ENCODE measurements around the gene PDSS2. TPM values are rescaled to one million over a fixed set of nuclear protein-coding genes. Genes with fewer than 3 reads are reported as not detected.
A peak's percentile ranks its signal among the peaks of the same experiment; 100 is the strongest.
"Not testable (repeated sequence)": the region's sequence is repeated elsewhere in the genome, so short reads cannot be mapped to it uniquely, and the experiment has no call there.

Gene PDSS2
- total RNA-seq, 1 donor from 2014 or later, result 16.8 TPM

DNA sequence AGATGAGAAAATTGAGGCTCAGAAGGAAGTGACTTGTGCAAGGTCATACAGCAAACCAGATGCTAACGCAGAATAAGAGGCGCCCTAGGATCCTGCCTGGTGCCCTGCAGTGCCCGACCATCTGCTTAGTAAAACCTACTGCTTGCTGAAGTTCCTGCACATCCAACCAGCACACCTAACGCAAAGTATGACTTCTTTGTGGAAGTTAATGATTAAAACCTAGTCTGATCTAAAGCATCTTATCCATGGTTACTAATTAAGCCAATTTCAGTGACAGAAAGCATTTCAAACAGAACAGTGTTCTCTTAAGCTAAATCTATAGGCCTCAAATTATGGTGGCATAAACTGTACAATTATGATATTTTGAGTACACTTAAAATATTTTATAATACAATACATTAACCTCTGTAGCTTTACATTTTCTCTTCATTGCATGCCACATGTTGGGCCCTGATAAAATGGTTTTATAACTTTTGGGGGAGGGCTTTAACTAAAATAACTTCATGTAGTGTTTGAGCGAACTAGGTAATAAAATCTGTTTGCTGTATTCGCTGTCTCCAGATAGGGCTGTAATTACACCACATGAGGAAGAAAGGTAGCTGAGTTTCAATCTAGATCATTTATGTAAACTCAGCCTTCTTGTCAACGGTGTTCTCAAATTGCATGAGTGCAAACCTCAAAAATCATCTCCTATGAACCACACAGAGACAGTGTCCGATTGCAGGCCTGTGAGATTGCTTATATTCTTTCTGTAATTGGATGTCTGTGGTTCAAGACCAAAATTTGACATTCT lies 306.5 kb downstream of the PDSS2 start:
- intact Hi-C loops (cut with DNase I), result no loop called here
- no peak for DNase-seq (ENCODE audit: low spot score)

DNA sequence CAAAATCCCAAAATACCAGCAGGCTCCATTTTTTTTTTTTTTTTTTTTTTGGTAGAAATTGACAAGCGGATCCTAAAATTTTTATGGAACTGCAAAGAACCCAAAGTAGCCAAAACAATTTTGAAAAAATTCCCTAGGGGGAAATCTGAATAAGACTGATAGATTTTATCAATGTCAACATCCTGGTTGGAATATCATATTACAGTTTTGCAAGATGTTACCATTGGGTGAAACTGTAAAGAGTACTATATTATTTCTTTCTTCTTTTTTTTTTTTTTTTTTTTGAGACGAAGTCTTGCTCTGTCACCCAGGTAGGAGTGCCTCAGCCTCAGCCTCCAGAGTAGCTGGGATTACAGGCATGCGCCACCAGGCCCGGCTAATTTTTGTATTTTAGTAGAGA lies 314.7 kb downstream of the PDSS2 start:
- intact Hi-C loops (cut with DNase I), result no loop called here
- no peak for DNase-seq (ENCODE audit: low spot score)

DNA sequence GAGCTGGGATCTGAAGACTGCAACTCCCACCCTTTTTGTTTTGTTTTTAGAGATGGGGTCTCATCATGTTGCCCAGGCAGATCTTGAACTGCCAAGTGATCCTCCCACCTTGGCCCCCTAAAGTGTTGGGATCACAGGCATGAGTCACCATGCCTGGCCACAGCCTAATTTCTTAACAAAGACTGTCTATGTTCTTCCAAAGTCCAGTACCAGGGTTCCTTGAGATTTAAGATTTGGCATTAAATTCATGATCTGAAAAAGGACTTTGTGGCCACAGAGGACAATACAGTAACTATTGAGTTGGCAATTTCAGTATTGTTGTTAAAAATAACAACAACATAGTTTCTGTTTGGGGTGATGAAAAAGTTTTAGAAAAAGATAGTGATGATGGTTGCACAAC lies 315.4 kb downstream of the PDSS2 start:
- DNase-seq (ENCODE audit: low spot score), result no peak
- intact Hi-C loops (cut with DNase I), result no loop called here

DNA sequence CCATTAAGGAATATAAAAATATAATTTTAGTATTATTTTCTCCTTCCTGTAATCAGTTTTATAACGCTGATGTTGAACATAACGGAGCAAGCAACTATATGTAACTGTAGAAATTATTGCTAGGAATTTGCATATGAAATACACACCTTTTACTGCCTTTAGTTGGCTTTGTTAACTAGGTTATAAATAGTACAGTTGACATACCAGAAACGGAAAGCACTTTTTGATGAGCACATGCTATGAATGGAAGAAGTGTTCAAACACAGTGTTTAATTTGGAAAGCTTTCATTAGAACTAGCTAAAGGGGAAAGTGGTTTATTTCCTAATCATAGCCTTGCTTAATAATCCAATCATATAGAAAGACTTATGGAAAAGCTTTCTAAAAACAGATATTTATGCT lies 318.8 kb downstream of the PDSS2 start:
- intact Hi-C loops (cut with DNase I), result no loop called here
- no peak for DNase-seq (ENCODE audit: low spot score)

DNA sequence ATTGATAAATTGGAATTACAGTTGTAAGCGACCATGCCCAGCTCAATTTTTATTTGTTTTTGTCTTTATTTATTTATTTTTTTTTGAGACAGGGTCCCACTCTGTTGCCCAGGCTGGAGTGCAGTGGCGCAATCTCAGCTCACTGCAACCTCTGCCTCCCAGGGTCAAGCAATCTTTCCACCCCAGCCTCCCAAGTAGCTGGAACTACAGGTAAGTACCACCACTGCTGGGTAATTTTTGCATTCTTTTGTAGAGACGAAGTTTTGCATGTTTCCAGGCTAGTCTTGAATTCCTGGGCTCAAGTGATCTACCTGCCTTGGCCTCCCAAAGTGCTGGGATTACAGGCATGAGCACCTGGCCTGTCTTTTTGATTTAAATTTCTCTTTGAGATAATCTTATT lies 323.0 kb downstream of the PDSS2 start:
- DNase-seq (ENCODE audit: low spot score); intact Hi-C loops (cut with DNase I): not testable (repeated sequence)

DNA sequence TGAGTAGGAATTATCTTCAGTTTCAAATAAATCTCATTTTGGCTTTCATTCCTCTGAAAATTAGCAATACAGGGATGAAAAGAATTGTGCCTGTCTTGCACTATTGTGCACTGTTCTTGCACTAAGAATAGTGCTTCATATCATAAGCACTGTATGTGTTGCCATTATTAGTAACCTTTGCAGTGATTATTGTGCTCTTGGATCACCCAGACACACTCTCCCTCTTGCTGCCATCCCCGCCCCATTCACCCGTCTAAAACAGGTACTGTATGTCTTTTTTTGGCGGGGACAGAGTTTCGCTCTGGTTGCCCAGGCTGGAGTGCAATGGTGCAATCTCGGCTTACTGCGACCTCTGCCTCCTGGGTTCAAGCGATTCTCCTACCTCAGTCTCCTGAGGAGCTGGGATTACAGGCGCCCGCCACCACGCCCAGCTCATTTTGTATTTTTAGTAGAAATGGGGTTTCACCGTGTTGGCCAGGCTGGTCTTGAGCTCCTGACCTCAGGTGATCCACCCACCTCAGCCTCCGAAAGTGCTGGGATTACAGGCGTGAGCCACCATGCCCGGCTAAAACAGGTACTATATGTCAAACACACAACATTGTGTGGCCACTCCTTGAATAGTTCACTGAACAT lies 324.2 kb downstream of the PDSS2 start:
- DNase-seq (ENCODE audit: low spot score); intact Hi-C loops (cut with DNase I): not testable (repeated sequence)

DNA sequence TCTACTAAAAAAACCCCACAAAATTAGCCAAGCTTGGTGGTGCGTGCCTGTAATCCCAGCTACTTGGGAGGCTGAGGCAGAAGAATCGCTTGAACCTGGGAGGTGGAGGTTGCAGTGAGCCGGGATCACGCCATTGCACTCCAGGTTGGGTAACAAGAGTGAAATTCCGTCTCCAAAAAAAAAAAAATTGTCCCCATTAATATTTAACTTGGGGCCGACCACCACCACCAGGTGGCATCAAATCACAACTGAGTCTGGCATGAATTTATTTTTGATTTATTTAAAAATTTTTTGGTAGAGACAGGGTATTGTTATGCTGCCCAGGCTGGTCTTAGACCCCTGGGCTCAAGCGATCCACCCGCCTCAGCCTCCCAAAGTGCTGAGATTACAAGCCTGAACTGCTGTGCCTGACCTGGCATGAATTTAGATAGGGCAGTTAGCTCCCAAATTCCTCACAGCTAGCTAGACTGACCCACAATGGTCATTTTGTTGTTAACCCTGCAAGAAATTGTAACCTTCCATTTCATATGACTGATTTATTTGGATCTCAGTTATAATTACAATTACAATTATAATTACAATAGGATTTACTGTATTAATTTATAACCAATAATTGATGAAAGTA lies 326.9 kb downstream of the PDSS2 start:
- intact Hi-C loops (cut with DNase I), result no loop called here
- peak; percentile 43 for DNase-seq (ENCODE audit: low spot score)

DNA sequence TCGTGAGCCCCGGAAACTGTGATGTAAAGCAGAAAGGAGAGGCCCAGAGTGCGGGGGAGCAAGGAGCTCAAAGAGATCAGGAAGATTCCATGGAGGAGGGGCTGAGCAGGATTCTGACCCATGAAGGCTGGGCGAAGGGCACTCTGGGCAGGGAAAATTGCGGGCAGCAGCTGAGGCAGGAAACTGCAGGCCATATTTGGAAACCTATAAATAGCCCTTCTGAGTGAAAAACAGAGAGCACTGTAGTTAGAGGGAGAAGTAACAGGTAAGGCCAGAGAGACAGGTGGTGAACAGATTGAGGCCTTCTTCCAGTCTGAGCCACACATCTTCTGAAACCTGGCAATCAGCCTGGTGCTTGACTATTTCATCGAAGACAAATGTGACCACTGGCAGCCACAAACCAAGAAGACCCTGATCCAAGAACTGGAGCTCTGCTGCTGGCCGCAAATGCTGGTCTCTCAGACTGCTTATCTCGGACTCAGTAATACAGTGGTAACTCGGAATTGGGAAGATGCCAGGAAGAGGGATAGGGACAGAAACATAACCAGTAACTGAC lies 329.9 kb downstream of the PDSS2 start:
- intact Hi-C loops (cut with DNase I), result no loop called here
- peak; percentile 62 for DNase-seq (ENCODE audit: low spot score)

DNA sequence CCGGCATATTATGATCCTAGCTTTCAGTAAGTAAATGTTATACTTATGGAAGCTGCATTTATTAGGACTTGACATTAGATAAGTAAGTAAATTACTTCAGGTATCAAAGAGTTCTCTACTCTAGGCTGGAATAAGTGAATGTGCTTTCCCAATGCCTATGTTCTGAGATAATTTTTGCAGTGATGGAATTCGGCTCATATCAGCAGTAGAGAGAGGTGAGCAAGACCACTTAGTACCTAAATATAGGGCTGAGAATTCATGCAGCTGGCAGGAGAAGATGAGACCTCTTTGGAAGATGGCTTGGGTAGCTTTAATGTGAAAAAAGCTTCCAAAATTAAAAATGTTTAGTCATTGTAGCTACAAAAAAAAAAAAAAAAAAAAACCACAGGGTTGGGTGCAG lies 330.8 kb downstream of the PDSS2 start:
- intact Hi-C loops (cut with DNase I), result no loop called here
- no peak for DNase-seq (ENCODE audit: low spot score)

DNA sequence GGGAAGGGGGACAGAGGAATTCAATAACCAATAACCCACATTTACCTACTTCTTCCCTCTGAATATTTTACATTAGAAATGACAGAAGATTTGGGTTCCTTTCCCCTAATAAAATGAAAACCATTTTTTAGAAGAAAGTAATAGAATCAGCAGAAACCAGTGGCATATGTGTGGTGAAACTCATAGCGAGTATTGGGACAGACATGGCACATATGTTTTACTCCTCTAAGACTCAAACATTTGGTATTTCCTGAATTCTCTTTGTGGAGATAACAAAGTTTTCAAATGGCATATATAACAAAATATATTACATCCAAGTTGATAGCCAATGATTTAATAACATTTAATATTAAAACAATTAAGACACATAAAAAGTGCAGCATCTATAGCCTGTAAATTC lies 331.2 kb downstream of the PDSS2 start:
- intact Hi-C loops (cut with DNase I), result no loop called here
- no peak for DNase-seq (ENCODE audit: low spot score)

DNA sequence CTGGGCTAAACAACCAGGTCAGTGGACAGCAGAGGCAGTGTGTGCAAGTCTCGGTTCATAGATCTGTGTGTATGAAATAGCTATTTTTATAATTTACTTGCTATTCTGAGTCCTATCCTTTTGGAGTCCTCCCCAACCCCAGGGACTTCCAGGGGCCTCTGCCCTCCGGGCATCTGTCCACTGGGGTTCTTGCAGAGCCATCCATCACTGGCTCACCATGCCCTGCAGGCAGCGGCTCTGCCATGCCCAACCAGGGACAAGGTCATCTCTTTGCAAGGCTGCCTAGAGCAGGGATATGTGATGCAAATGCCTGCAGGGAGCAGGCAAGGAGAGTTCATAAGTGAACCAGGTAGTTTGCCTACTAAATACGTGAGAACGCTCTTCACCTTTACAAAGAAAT lies 333.6 kb downstream of the PDSS2 start:
- intact Hi-C loops (cut with DNase I), result no loop called here
- peak; percentile 62 for DNase-seq (ENCODE audit: low spot score)

DNA sequence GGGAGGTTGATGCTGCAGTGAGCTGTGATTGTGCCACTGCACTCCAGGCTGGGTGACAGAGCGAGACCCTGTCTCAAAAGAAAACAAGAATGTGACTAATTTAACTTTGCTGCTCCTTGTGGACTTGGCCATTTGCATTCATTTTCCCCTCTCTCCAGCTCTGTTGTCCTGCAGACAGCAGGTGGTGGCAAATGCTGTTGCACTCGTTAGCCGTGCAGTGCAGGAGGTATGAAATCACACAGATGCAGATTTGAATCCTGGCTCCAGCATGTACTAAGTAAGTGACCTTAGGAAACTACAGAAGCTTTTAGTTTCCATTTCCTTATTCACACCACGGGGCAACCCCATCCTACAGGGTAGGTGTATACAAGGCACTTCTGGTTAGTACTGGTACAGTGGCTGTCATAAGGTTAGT lies 334.4 kb downstream of the PDSS2 start:
- intact Hi-C loops (cut with DNase I), result no loop called here
- peak; percentile 14 for DNase-seq (ENCODE audit: low spot score)

DNA sequence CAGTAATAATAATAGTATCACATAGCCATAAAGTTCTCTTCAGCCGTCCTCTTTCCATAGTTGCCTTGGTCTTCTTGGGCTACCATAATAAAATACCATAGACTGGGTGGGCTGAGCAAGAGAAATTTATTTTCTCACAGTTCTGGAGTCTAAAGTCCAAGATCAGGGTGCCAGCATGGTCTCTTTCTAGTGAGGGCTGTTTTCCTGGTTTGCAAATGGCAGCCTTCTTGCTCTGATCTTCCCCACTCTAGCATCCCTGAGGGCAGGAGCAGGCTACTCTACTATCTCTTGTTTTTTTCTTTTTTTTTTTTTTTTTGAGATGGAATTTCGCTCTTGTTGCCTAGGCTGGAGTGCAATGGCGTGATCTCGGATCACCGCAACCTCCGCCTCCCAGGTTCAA lies 335.9 kb downstream of the PDSS2 start:
- intact Hi-C loops (cut with DNase I), result no loop called here
- DNase-seq (ENCODE audit: low spot score), result peak; percentile 7

DNA sequence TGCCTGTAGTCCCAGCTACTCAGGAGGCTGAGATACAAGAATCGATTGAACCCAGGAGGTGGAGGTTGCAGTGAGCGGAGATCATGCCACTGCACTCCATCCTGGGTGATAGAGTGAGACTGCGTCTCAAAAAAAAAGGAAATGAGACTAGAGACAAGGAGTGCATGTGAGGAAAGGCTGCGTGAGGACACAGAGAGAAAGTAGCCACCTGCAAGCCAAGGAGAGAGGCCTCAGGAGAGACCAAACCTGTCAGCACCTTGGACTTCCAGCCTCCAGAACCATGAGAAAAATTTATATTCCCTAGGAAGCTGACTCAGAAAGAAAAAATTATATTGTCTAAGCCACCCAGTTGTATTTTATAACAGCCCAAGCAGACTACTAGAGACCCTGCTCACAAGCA lies 336.6 kb downstream of the PDSS2 start:
- intact Hi-C loops (cut with DNase I), result no loop called here
- peak; percentile 46 for DNase-seq (ENCODE audit: low spot score)

DNA sequence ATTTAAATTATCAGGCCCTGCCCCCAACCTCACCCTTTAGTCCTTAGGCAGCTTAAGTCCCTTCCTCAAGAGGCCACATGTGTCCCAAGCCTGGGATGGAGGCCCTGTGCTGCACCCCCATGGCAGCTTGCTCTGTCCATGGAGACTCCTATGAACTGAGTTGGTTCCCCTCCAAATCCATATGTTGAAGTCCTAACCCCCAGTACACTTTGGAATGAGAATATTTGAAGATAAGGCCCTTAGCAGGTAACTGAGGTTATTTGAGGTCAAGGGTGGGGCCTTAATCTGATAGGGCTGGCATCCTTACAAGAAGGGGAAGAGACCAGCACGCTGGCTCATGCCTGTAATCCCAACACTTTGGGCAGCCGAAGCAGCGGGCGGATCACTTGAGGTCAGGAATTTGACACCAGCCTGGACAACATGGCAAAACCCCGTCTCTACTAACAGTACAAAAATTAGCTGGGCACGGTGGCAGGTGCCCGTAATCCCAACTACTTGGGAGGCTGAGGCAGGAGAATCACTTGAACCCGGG lies 337.3 kb downstream of the PDSS2 start:
- DNase-seq (ENCODE audit: low spot score), result peak; percentile 66
- intact Hi-C loops (cut with DNase I), result no loop called here

DNA sequence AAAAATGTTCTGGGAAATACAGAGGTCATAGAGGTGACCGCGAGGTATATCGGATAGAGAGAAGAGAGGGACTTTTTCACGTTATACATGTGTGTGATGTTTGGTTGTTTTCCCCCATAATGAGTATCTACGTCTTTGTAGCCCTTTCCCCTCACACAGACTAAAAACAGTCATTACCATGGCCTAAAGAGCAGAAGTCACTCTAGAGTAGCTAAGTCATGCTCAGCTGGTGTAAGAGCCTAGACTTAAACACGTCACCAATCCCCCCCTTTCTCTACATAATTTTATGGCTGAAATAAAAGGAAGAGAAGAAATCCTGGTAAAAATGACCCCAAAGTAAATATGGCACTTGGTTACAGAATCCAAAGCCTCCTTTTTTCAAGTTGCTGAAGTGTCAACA lies 338.1 kb downstream of the PDSS2 start:
- intact Hi-C loops (cut with DNase I), result no loop called here
- no peak for DNase-seq (ENCODE audit: low spot score)

DNA sequence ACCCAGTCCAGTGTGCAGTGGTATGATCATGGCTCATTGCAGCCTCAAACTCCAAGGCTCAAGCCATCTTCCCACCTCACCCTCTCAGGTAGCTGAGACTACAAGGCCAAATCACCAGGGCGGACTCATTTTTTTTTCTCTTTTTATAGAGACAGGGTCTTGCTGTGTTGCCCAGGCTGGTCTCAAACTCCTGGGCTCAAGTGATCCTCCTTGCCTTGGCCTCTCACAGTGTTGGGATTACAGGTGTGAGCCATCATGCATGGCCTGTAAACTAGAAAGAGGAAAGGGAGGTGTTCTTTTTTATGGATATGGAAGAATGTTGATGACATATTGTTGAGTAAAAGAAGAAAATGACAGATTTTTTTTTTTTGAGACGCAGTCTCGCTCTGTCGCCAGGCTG lies 339.0 kb downstream of the PDSS2 start:
- DNase-seq (ENCODE audit: low spot score), result no peak
- intact Hi-C loops (cut with DNase I), result no loop called here

DNA sequence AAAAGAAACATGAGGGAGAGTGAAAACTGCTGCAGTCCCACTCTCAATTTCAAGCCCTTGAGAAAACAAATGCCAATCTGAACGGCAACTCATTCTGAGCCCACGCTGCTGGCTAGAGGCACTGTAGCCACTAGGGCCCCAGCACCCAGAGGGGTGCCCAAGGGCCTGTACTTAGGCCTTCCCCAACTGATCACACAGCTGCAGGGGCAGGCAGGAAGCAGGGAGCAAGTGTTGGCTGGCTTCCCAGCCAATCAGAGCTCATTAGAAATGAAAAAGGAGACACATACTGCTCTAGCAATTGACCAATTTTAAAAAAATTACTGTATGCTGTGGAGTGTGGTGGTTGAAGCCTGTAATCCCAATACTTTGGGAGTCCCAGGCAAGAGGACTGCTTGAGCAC lies 340.4 kb downstream of the PDSS2 start:
- peak; percentile 27 for DNase-seq (ENCODE audit: low spot score)
- intact Hi-C loops (cut with DNase I), result loop anchor here (10.0 kb wide), 1 partner anchor 366 kb away; no protein-coding TSS in a partner anchor

DNA sequence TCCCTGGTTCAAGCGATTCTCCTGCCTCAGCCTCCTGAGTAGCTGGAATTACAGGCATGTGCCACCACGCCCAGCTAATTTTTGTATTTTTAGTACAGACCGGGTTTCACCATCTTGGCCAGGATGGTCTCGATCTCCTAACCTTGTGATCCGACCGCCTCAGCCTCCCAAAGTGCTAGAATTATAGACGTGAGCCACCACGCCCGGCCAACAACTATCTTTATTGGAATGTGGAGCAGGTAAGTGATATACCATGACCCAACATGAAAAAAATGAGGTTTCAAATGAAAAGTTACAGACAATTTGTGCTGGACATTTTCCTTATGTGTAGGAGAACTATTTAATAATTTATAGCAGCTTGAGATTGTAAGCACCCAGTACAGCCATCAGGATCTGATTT lies 340.8 kb downstream of the PDSS2 start:
- intact Hi-C loops (cut with DNase I), result loop anchor here (10.0 kb wide), 1 partner anchor 366 kb away; no protein-coding TSS in a partner anchor
- DNase-seq (ENCODE audit: low spot score), result not testable (repeated sequence)

DNA sequence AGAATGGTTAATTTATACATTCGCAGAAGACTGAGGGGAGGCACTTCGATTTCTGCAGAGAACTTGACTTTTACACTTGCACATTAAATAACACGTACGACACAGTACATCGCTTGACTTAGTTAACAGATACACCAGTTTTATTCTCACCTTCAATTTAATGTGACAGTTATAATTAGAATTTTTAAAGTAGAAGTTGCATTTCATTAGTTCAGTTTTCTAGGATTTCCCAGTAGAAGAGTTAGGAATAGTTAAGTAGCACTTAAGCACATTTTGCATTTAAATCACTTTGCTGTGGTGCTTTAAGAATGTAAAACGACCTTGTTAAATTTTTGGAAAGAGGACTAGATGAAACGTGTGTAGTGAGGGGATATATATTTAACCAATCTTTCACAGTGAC lies 342.4 kb downstream of the PDSS2 start:
- intact Hi-C loops (cut with DNase I), result loop anchor here (10.0 kb wide), 1 partner anchor 368 kb away; no protein-coding TSS in a partner anchor
- DNase-seq (ENCODE audit: low spot score), result no peak
